HepG2 (cell line): ENCODE results near the gene PTH2. TPM values are rescaled to one million over a fixed set of nuclear protein-coding genes. Genes with fewer than 3 reads are reported as not detected.

Experiments
- ATAC-seq: fragments of 200-7000 bp; cut with Tn5 transposase; 3 replicates; pipeline ENCODE4 v1.9.1; 2020; ENCODE audit warnings: mild to moderate bottlenecking, moderate library complexity
- BruUV-seq: library from RNA; stranded (reverse); fragments of 400-500 nt; replicated peaks from 2 replicates; lab custom pipeline; 2021; lab: Mats Ljungman, UMichigan
- CTCF ChIA-PET: fragments of 300-600 bp; formaldehyde crosslinking; extraction: SDS; loops from one replicate; lab custom pipeline; 2021; ENCODE audit warnings: low total read pairs, inconsistent platforms, low intra/inter-chr PET ratio; lab: Yijun Ruan, JAX
- POLR2A ChIA-PET: fragments of 350-600 bp; sonication (Branson Sonifier 250); formaldehyde crosslinking; loops from one replicate; lab custom pipeline; 2020; ENCODE audit warnings: antibody characterized with exemption, inconsistent platforms; lab: Yijun Ruan, JAX
- DNase-seq: peaks from one replicate; pipeline ENCODE4 v3.0.0-alpha.2; 2015; ENCODE audit warnings: low spot score
- FAIRE-seq: peaks from 3 replicates; lab custom pipeline; 2011; peaks lifted over from hg19 to GRCh38; lab: Jason Lieb, UNC
- H2AFZ ChIP-seq: one replicate; pipeline ENCODE4 v1.6.1; 2011; ENCODE audit warnings: low read length, inconsistent platforms
- H3K27ac ChIP-seq: fragments of 300-600 bp; 3 replicates; pipeline ENCODE4 v1.8.0; 2011; ENCODE audit warnings: mixed run types, mild to moderate bottlenecking, mixed read lengths, low read length, inconsistent platforms; ENCODE audit not compliant: insufficient read depth; ENCODE audit errors: extremely low read length
- H3K27me3 ChIP-seq, 2 experiments: fragments of 200-600 bp in 1 of 2; 2 replicates in 1 of 2; 3 replicates in 1 of 2; pipeline versions ENCODE4 v1.6.0 to v1.8.0; 2011; ENCODE audit warnings: low read length in 2 of 2, mild to moderate bottlenecking in 2 of 2, moderate library complexity in 2 of 2, inconsistent platforms in 1 of 2; ENCODE audit not compliant: insufficient read depth in 2 of 2, control insufficient read depth in 1 of 2
- H3K36me3 ChIP-seq, 2 experiments: fragments of 200-600 bp in 1 of 2; replicated peaks in 1 of 2; 2 replicates in 1 of 2; 3 replicates in 1 of 2; pipeline versions ENCODE4 v1.5.1 to v1.8.0; 2011; ENCODE audit warnings: low read length in 2 of 2, inconsistent platforms in 1 of 2; ENCODE audit not compliant: insufficient read depth in 2 of 2, control insufficient read depth in 1 of 2
- H3K4me1 ChIP-seq: 2 replicates; pipeline ENCODE4 v1.5.1; 2012; ENCODE audit warnings: low read length, inconsistent platforms; ENCODE audit not compliant: insufficient read depth
- H3K4me2 ChIP-seq: 2 replicates; pipeline ENCODE4 v1.6.0; 2011; ENCODE audit warnings: low read depth, low read length, inconsistent platforms
- H3K4me3 ChIP-seq, 3 experiments: fragments of 200-600 bp in 1 of 3; sonication (generic), shearing (Covaris generic) in 1 of 3; replicated peaks in 1 of 3; 2 replicates each; pipeline ENCODE4 v1.5.1; 2011 to 2016; ENCODE audit warnings: low read length in 3 of 3, inconsistent platforms in 2 of 3, low read depth in 2 of 3, mild to moderate bottlenecking in 2 of 3, control low read depth in 1 of 3, mixed read lengths in 1 of 3; ENCODE audit not compliant: insufficient read depth in 1 of 3
- H3K79me2 ChIP-seq: one replicate; pipeline ENCODE4 v1.6.1; 2011; ENCODE audit warnings: low read length, inconsistent platforms; ENCODE audit not compliant: insufficient read depth
- H3K9ac ChIP-seq: 2 replicates; pipeline ENCODE4 v1.6.0; 2011; ENCODE audit warnings: mild to moderate bottlenecking, low read depth, low read length, inconsistent platforms; ENCODE audit not compliant: insufficient read depth
- H3K9me3 ChIP-seq: 2 replicates; pipeline ENCODE4 v1.5.1; 2012; ENCODE audit warnings: mild to moderate bottlenecking, low read length
- H4K20me1 ChIP-seq: 2 replicates; pipeline ENCODE4 v1.6.0; 2011; ENCODE audit warnings: inconsistent platforms, mild to moderate bottlenecking, low read length, moderate library complexity; ENCODE audit not compliant: insufficient read depth
- AKAP8 ChIP-seq: sonication (generic); formaldehyde crosslinking; IDR thresholded peaks from 2 replicates; pipeline ENCODE4 v1.5.1; 2020; ENCODE audit warnings: mild to moderate bottlenecking, missing genetic modification reagents
- ATF4 ChIP-seq, 2 experiments: fragments of 450-650 bp in 1 of 2; sonication (generic) in 1 of 2; formaldehyde crosslinking; IDR thresholded peaks; 2 replicates each; pipeline versions ENCODE4 v1.5.0 to v1.8.0; 2020 to 2022; ENCODE audit warnings: mild to moderate bottlenecking in 1 of 2, missing genetic modification reagents in 1 of 2
- CAMTA2 ChIP-seq: sonication (generic); formaldehyde crosslinking; IDR thresholded peaks from 2 replicates; pipeline ENCODE4 v1.4.0; 2020; ENCODE audit warnings: mild to moderate bottlenecking, missing genetic modification reagents, borderline replicate concordance
- CEBPB ChIP-seq: IDR thresholded peaks from 2 replicates; pipeline ENCODE4 v1.6.1; 2011; ENCODE audit warnings: low read depth, low read length, improper control_type of control experiment, borderline replicate concordance
- CEBPG ChIP-seq: IDR thresholded peaks from 2 replicates; pipeline ENCODE4 v1.6.1; 2016
- FOXA3 ChIP-seq: IDR thresholded peaks from 2 replicates; pipeline ENCODE4 v1.6.1; 2016; ENCODE audit warnings: missing genetic modification reagents, missing compliant biosample characterization
- HES4 ChIP-seq: sonication (generic); formaldehyde crosslinking; IDR thresholded peaks from 2 replicates; pipeline ENCODE4 v1.9.0; 2021; ENCODE audit warnings: mild to moderate bottlenecking, missing genetic modification reagents, borderline replicate concordance
- NFE2 ChIP-seq: sonication (generic); formaldehyde crosslinking; IDR thresholded peaks from 2 replicates; pipeline ENCODE4 v1.4.0; 2020; ENCODE audit warnings: missing genetic modification reagents
- TEAD3 ChIP-seq: optimal IDR thresholded peaks from 2 replicates; pipeline ENCODE3; 2016; ENCODE audit warnings: borderline replicate concordance
- ZNF362 ChIP-seq: sonication (generic); formaldehyde crosslinking; IDR thresholded peaks from 2 replicates; pipeline ENCODE4 v1.4.0; 2020; ENCODE audit warnings: missing genetic modification reagents, mild to moderate bottlenecking, borderline replicate concordance
- WGBS: methylation state at CpG from one replicate; pipeline ENCODE4 v1.1.6; 2017; ENCODE audit warnings: low lambda C conversion rate; 5-methylcytosine and 5-hydroxymethylcytosine counted together
- in situ Hi-C: cut with HindIII; loops from 2 replicates; pipeline ENCODE4 v1.10.0; 2017; ENCODE audit warnings: low pct_unique_long_range_greater_than_20kb; ENCODE audit not compliant: extremely low pct_ligation_motif_present
- intact Hi-C: fragments of 100-400 bp; cut with micrococcal nuclease; formaldehyde crosslinking; loops from one replicate; pipeline ENCODE4 v1.10.0; 2022; ENCODE audit not compliant: unreplicated experiment
- polyA plus RNA-seq, 8 experiments: library from polyadenylated mRNA; depleted of rRNA in 3 of 8; stranded (reverse) in 7 of 8; unstranded in 1 of 8; fragments of >200 nt; fragmentation: Illumina TruSeq in 4 of 8; extraction: Trizol in 4 of 8; gene quantifications; 2 replicates each; pipeline versions ENCODE4 v1.2.1 to v1.2.3, GENCODE V29; 2011 to 2016; ENCODE audit warnings: low read depth in 4 of 8, missing spikeins in 1 of 8, mixed read lengths in 1 of 8; ENCODE audit not compliant: insufficient read depth in 1 of 8
- total RNA-seq, 5 experiments: library from RNA; depleted of rRNA; stranded (reverse); fragments of >200 nt; fragmentation: Illumina TruSeq; extraction: Trizol; gene quantifications; 2 replicates each; pipeline ENCODE4 v1.2.3, GENCODE V29; 2016; ENCODE audit warnings: low read depth in 1 of 5

Gene PTH2
- total and polyA plus RNA-seq, 2 of the 13 experiments (the other 11 are each of a cell fraction or from before 2014, with no cell fraction given): not detected

DNA sequence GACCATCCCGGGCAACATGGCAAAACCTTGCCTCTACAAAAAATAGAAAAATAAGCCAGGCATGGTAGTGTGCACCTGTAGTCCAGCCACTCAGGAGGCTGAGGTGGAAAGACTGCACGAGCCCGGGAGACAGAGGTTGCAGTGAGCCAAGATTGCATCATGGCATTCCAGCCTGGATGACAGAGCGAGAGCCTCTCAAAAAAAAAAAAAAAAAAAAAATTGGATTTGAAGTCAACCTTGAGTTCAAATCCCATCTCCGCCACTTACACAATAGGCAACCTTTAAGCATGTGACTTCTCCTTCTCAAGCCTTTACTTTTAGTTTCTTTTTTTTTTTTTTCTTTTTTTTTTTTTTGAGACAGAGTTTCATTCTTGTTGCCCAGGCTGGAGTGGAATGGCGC is 23.2 kb downstream of the PTH2 start:
- no peak overlapping the region for H2AFZ ChIP-seq
- peaks cover 9 to 35% of the 10 kb centered on the region in 2 experiments; a peak in 4 of 5 replicates for H3K27me3 ChIP-seq
- ChIA-PET CTCF (no interaction called here), POLR2A (no interaction called here)
- DNase-seq: peak; percentile 15
- H3K9me3 ChIP-seq: no peaks in the 10 kb centered on the region
- 23% methylated on average over 6 of the region's 6 CpGs for WGBS
- no peak overlapping the region for H3K27ac ChIP-seq
- H3K79me2 ChIP-seq: no peaks in the 10 kb centered on the region
- no TSS peak for BruUV-seq
- H3K4me1 ChIP-seq: 0 out of 2 replicates have a peak, but pooled peaks cover 13% of the 10 kb centered on the region
- no peak overlapping the region for H3K4me2 ChIP-seq
- ATAC-seq: no peak
- H3K9ac ChIP-seq: no peak overlapping the region
- no peak for FAIRE-seq
- no peak overlapping the region for H3K4me3 ChIP-seq
- in situ Hi-C loops: no loop called here
- no peaks in the 10 kb centered on the region for H3K36me3 ChIP-seq
- intact Hi-C loops: no loop called here
- H4K20me1 ChIP-seq: no peaks in the 10 kb centered on the region
- TF ChIP-seq ATF4 (CRISPR knock-in tag; IDR thresholded peaks at IDR 0.05) (peak in 1 of 2 experiments; percentile 85; a peak in 2 of 4 replicates), CEBPB (peak; percentile 76), FOXA3 (CRISPR knock-in tag) (no peak), ZNF362 (CRISPR knock-in tag) (peak; percentile 57; the same call in 1 of the 2 replicates), NFE2 (no peak), HES4 (CRISPR knock-in tag) (no peak), AKAP8 (no peak), CEBPG (CRISPR knock-in tag) (peak; percentile 72), CAMTA2 (no peak), TEAD3 (peak; percentile 50)
